Neural progenitor cell (in vitro differentiated cells): ENCODE data around the gene FRRS1. TPM values are rescaled to one million over a fixed set of nuclear protein-coding genes. Genes with fewer than 3 reads are reported as not detected.

Source experiments
- DNase-seq: peaks from one replicate; pipeline ENCODE4 v3.0.0-alpha.2; 2016; ENCODE audit warnings: low spot score
- H2AFZ ChIP-seq: fragments of 200-600 bp; sonication (generic); replicated peaks from 2 replicates; pipeline ENCODE4 v1.6.1; 2016; ENCODE audit warnings: antibody characterized with exemption
- H3F3A ChIP-seq: fragments of 200-600 bp; sonication (generic); 2 replicates; pipeline ENCODE4 v1.6.1; 2016; ENCODE audit warnings: antibody characterized with exemption, low read depth
- H3K27ac ChIP-seq: fragments of 200-600 bp; sonication (generic); 2 replicates; pipeline ENCODE4 v1.5.1; 2016; ENCODE audit warnings: mild to moderate bottlenecking
- H3K27me3 ChIP-seq: fragments of 200-600 bp; sonication (generic); 2 replicates; pipeline ENCODE4 v1.6.1; 2016; ENCODE audit warnings: mild to moderate bottlenecking, moderate library complexity
- H3K36me3 ChIP-seq: fragments of 200-600 bp; sonication (generic); 2 replicates; pipeline ENCODE4 v1.5.1; 2016
- H3K4me1 ChIP-seq: fragments of 200-600 bp; sonication (generic); 2 replicates; pipeline ENCODE4 v1.6.1; 2016; ENCODE audit warnings: mixed run types
- H3K4me2 ChIP-seq: fragments of 200-600 bp; sonication (generic); 2 replicates; pipeline ENCODE4 v1.6.1; 2016
- H3K4me3 ChIP-seq: fragments of 200-600 bp; sonication (generic); 2 replicates; pipeline ENCODE4 v1.5.1; 2016
- H3K79me2 ChIP-seq: fragments of 200-600 bp; sonication (generic); 2 replicates; pipeline ENCODE4 v1.6.1; 2016; ENCODE audit warnings: low read depth
- H3K9ac ChIP-seq: fragments of 200-600 bp; sonication (generic); 2 replicates; pipeline ENCODE4 v1.6.1; 2016
- H3K9me3 ChIP-seq: fragments of 200-600 bp; sonication (generic); 2 replicates; pipeline ENCODE4 v1.5.1; 2016; ENCODE audit warnings: low read depth
- H4K20me1 ChIP-seq: fragments of 200-600 bp; sonication (generic); 2 replicates; pipeline ENCODE4 v1.6.1; 2016; ENCODE audit warnings: low read depth
- H3K27ac Mint-ChIP-seq: 3 replicates; pipeline ENCODE4 v1.8.0; 2021; ENCODE audit warnings: mixed read lengths
- H3K27me3 Mint-ChIP-seq: 2 replicates; pipeline ENCODE4 v1.8.0; 2022; ENCODE audit warnings: low read depth, mild to moderate bottlenecking, inconsistent platforms, moderate library complexity, mixed read lengths; ENCODE audit not compliant: insufficient read depth
- H3K36me3 Mint-ChIP-seq: 3 replicates; pipeline ENCODE4 v1.8.0; 2021; ENCODE audit warnings: mixed read lengths
- H3K4me1 Mint-ChIP-seq: 3 replicates; pipeline ENCODE4 v1.8.0; 2021; ENCODE audit warnings: mixed read lengths
- H3K4me3 Mint-ChIP-seq: 3 replicates; pipeline ENCODE4 v1.8.0; 2021; ENCODE audit warnings: mild to moderate bottlenecking, moderate library complexity, mixed read lengths
- H3K9me3 Mint-ChIP-seq: 3 replicates; pipeline ENCODE4 v1.8.0; 2020; ENCODE audit warnings: mixed read lengths
- EZH2 ChIP-seq: fragments of 200-600 bp; sonication (generic); IDR thresholded peaks from 2 replicates; pipeline ENCODE4 v1.6.1; 2017; ENCODE audit warnings: antibody characterized with exemption, mild to moderate bottlenecking, moderate library complexity
- EZH2phosphoT487 ChIP-seq: fragments of 200-600 bp; sonication (generic); IDR thresholded peaks from 2 replicates; pipeline ENCODE4 v1.6.1; 2017; ENCODE audit warnings: antibody characterized with exemption
- total RNA-seq: library from RNA; depleted of rRNA; stranded (reverse); fragments of >200 nt; gene quantifications from 2 replicates; pipeline ENCODE4 v1.2.3, GENCODE V29; 2015; ENCODE audit warnings: low replicate concordance
- TF ChIP-seq, protein P1 (sequence below): fragments of 200-600 bp; sonication (generic); IDR thresholded peaks from 2 replicates; pipeline ENCODE4 v1.5.1; 2017; ENCODE audit warnings: antibody characterized with exemption, mild to moderate bottlenecking

The FRRS1 gene
- total RNA-seq, 1 donor from 2014 or later = 5.1 TPM

DNA sequence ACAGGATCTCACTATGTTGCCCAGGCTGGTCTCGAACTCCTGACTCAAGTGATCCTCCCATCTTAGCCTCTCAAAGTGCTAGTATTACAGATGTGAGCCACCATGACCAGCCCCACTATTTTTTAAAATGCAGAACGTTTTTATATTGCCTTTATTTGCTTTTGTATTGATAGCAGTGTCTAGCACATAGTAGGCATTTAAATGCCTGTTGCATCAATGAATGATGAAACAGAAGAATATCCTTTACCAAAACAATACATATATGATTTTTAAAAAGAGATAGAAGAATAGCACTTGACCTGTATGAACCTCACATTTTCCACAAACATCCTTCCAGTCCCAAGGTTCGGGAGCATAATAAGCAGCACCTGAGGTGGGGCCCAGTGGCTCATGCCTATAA lies 16.5 kb upstream of the FRRS1 start:
- Mint-ChIP-seq H3K9me3 (no peaks in the 10 kb centered on the region), H3K4me3 (no peak overlapping the region), H3K4me1 (peaks cover 3% of the 10 kb centered on the region), H3K27me3 (peaks cover 2% of the 10 kb centered on the region), H3K36me3 (no peaks in the 10 kb centered on the region), H3K27ac (no peak overlapping the region)
- H3K4me1 ChIP-seq = no peaks in the 10 kb centered on the region
- H3F3A ChIP-seq = no peaks in the 10 kb centered on the region
- H3K9me3 ChIP-seq = no peaks in the 10 kb centered on the region
- no peaks in the 10 kb centered on the region for H3K36me3 ChIP-seq
- H3K4me2 ChIP-seq = no peak overlapping the region
- H3K4me3 ChIP-seq = no peak overlapping the region
- H3K27me3 ChIP-seq = no peaks in the 10 kb centered on the region
- no peaks in the 10 kb centered on the region for H4K20me1 ChIP-seq
- H2AFZ ChIP-seq = no peak overlapping the region
- DNase-seq = no peak
- TF ChIP-seq, protein P1, sequence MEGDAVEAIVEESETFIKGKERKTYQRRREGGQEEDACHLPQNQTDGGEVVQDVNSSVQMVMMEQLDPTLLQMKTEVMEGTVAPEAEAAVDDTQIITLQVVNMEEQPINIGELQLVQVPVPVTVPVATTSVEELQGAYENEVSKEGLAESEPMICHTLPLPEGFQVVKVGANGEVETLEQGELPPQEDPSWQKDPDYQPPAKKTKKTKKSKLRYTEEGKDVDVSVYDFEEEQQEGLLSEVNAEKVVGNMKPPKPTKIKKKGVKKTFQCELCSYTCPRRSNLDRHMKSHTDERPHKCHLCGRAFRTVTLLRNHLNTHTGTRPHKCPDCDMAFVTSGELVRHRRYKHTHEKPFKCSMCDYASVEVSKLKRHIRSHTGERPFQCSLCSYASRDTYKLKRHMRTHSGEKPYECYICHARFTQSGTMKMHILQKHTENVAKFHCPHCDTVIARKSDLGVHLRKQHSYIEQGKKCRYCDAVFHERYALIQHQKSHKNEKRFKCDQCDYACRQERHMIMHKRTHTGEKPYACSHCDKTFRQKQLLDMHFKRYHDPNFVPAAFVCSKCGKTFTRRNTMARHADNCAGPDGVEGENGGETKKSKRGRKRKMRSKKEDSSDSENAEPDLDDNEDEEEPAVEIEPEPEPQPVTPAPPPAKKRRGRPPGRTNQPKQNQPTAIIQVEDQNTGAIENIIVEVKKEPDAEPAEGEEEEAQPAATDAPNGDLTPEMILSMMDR = no peak
- no peak for TF ChIP-seq EZH2
- TF ChIP-seq EZH2phosphoT487 = no peak
- H3K79me2 ChIP-seq = no peaks in the 10 kb centered on the region
- no peak overlapping the region for H3K9ac ChIP-seq
- no peak overlapping the region for H3K27ac ChIP-seq

DNA sequence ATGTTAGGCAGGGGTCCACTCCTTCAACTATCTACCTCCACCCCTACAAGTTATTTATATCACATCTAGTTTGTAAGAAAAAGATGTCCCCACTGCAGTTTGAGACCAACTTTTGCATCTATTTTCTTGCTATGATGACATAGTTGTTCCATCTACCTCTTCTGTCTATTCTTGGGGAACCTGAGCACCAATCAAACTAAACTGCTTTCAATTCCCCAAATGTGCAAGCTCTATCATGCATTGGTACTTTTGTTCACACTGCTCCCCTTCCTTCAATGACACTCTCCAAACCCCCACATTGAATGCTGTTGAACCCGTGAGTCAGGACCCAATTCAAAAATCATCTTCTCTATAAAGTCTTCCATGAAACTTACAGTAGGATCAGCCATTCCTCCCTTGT lies 16.0 kb upstream of the FRRS1 start:
- Histone ChIP-seq H3K79me2 (no peaks in the 10 kb centered on the region), H3K36me3 (no peaks in the 10 kb centered on the region), H3K4me1 (no peaks in the 10 kb centered on the region), H3F3A (no peaks in the 10 kb centered on the region), H3K4me3 (no peak overlapping the region), H3K9me3 (no peaks in the 10 kb centered on the region), H3K27me3 (no peaks in the 10 kb centered on the region), H3K27ac (no peak overlapping the region), H2AFZ (no peak overlapping the region), H3K4me2 (no peak overlapping the region), H4K20me1 (no peaks in the 10 kb centered on the region), H3K9ac (no peak overlapping the region)
- Mint-ChIP-seq H3K36me3 (no peaks in the 10 kb centered on the region), H3K9me3 (no peaks in the 10 kb centered on the region), H3K27ac (no peak overlapping the region), H3K27me3 (no peaks in the 10 kb centered on the region), H3K4me3 (no peak overlapping the region), H3K4me1 (peaks cover 3% of the 10 kb centered on the region)
- DNase-seq = no peak
- no peak for TF ChIP-seq EZH2phosphoT487
- TF ChIP-seq, protein P1 = no peak
- TF ChIP-seq EZH2 = no peak

DNA sequence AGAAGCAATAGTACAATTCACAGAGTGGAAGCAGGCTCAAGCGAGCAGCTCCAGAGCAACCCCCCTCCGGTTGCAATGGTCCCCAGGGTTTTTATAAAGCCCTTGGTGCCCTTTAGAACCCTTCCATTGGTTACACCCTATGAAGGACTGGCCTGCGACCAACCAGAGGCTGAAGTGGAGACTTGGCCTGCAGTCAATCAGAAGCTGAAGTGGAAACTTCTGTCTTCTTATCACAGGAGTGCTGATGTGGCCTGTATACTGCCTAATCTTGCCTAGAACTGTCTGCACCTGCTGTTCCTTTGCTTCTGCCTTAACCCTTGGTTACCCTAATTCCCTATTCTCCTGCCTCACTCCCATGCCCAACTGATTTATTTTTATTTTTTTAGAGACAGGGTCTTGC lies 15.4 kb upstream of the FRRS1 start:
- no peak overlapping the region for H3K4me3 ChIP-seq
- DNase-seq = no peak
- H3K4me3 Mint-ChIP-seq = no peak overlapping the region
- no peaks in the 10 kb centered on the region for H3K27me3 Mint-ChIP-seq
- no peaks in the 10 kb centered on the region for H3K27me3 ChIP-seq
- TF ChIP-seq EZH2phosphoT487 = no peak
- TF ChIP-seq, protein P1 = no peak
- TF ChIP-seq EZH2 = no peak
- H3F3A ChIP-seq = no peaks in the 10 kb centered on the region
- no peaks in the 10 kb centered on the region for H3K36me3 Mint-ChIP-seq
- no peak overlapping the region for H3K27ac Mint-ChIP-seq
- H3K79me2 ChIP-seq = no peaks in the 10 kb centered on the region
- H4K20me1 ChIP-seq = no peaks in the 10 kb centered on the region
- no peaks in the 10 kb centered on the region for H3K4me1 ChIP-seq
- no peak overlapping the region for H3K9ac ChIP-seq
- H2AFZ ChIP-seq = no peak overlapping the region
- H3K36me3 ChIP-seq = no peaks in the 10 kb centered on the region
- no peaks in the 10 kb centered on the region for H3K9me3 ChIP-seq
- no peak overlapping the region for H3K4me2 ChIP-seq
- H3K9me3 Mint-ChIP-seq = no peaks in the 10 kb centered on the region
- H3K4me1 Mint-ChIP-seq = peaks cover 3% of the 10 kb centered on the region
- no peak overlapping the region for H3K27ac ChIP-seq

DNA sequence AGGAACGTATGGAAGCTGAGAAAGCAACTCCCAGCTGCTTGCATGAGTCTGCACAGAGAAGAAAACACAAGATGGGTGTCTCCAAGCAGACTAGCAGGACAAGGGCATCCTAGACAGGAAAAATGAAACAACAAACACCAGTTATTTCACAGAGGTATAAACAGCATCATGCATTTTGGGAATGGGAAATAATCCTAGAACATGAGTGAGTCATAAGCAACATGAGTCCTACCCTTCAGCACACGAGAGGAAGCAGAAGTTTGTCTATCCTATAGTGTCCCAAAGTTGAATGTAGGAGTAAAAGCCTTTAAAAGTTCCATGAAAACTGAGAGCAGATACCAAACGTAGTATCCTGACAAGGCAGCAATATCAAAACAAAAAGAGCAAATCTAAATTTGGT lies 11.3 kb upstream of the FRRS1 start:
- no peak for DNase-seq
- H3K4me1 ChIP-seq = peaks cover 4% of the 10 kb centered on the region
- H4K20me1 ChIP-seq = no peaks in the 10 kb centered on the region
- Mint-ChIP-seq H3K4me3 (no peak overlapping the region), H3K4me1 (peaks cover 12% of the 10 kb centered on the region), H3K27ac (no peak overlapping the region), H3K36me3 (no peaks in the 10 kb centered on the region), H3K9me3 (no peaks in the 10 kb centered on the region), H3K27me3 (no peaks in the 10 kb centered on the region)
- H3K9me3 ChIP-seq = no peaks in the 10 kb centered on the region
- H3F3A ChIP-seq = no peaks in the 10 kb centered on the region
- no peak for TF ChIP-seq EZH2phosphoT487
- TF ChIP-seq, protein P1 = no peak
- no peak for TF ChIP-seq EZH2
- no peak overlapping the region for H3K4me2 ChIP-seq
- H3K9ac ChIP-seq = no peak overlapping the region
- no peaks in the 10 kb centered on the region for H3K79me2 ChIP-seq
- H3K4me3 ChIP-seq = no peak overlapping the region
- no peaks in the 10 kb centered on the region for H3K27me3 ChIP-seq
- H3K27ac ChIP-seq = no peak overlapping the region
- no peak overlapping the region for H2AFZ ChIP-seq
- no peaks in the 10 kb centered on the region for H3K36me3 ChIP-seq
